Measurements from ENCODE around the gene MYL5. TPM values are rescaled to one million over a fixed set of nuclear protein-coding genes. Genes with fewer than 3 reads are reported as not detected.

MYL5 gene
- total RNA-seq, 3 donors from 2014 or later = 7.9 to 14.9 (median 12.1) TPM

DNA sequence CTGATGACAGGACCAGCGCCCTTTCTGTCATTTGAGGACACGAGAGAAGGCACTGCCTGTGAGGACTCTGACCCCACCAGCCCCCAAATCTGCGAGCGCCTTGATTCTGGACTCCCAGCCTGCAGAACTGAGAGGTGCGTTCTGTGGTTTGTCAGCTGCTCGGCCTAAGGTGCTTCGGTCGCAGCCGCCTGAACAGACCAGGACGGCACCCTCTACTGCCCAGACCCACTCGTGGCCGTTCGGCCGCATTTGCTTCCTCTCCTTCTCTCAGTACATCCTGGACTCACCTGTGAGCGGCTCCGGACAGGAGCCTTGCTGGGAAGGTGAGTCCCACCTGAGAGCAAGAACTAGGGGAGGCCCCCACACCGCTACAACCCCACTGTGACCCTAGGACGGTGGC lies 39.7 kb downstream of the MYL5 start:
- Histone ChIP-seq H3K4me3 (no peak overlapping the region), H3K9me3 (no peaks in the 10 kb centered on the region), H3K27ac (no peak overlapping the region), H3K27me3 (no peaks in the 10 kb centered on the region), H3K36me3 (no peaks in the 10 kb centered on the region), H3K4me1 (no peaks in the 10 kb centered on the region)
- intact Hi-C loops (cut with DNase I; ENCODE audit: low total_unique reads) = no loop called here
- no peak for DNase-seq (ENCODE audit: low spot score in 2 of 2)
- no peak for TF ChIP-seq POLR2A (IDR thresholded peaks at IDR 0.05)
- TF ChIP-seq, protein P1, sequence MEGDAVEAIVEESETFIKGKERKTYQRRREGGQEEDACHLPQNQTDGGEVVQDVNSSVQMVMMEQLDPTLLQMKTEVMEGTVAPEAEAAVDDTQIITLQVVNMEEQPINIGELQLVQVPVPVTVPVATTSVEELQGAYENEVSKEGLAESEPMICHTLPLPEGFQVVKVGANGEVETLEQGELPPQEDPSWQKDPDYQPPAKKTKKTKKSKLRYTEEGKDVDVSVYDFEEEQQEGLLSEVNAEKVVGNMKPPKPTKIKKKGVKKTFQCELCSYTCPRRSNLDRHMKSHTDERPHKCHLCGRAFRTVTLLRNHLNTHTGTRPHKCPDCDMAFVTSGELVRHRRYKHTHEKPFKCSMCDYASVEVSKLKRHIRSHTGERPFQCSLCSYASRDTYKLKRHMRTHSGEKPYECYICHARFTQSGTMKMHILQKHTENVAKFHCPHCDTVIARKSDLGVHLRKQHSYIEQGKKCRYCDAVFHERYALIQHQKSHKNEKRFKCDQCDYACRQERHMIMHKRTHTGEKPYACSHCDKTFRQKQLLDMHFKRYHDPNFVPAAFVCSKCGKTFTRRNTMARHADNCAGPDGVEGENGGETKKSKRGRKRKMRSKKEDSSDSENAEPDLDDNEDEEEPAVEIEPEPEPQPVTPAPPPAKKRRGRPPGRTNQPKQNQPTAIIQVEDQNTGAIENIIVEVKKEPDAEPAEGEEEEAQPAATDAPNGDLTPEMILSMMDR (IDR thresholded peaks at IDR 0.05) = no peak
- TF ChIP-seq POLR2AphosphoS5 (IDR thresholded peaks at IDR 0.05) = no peak

DNA sequence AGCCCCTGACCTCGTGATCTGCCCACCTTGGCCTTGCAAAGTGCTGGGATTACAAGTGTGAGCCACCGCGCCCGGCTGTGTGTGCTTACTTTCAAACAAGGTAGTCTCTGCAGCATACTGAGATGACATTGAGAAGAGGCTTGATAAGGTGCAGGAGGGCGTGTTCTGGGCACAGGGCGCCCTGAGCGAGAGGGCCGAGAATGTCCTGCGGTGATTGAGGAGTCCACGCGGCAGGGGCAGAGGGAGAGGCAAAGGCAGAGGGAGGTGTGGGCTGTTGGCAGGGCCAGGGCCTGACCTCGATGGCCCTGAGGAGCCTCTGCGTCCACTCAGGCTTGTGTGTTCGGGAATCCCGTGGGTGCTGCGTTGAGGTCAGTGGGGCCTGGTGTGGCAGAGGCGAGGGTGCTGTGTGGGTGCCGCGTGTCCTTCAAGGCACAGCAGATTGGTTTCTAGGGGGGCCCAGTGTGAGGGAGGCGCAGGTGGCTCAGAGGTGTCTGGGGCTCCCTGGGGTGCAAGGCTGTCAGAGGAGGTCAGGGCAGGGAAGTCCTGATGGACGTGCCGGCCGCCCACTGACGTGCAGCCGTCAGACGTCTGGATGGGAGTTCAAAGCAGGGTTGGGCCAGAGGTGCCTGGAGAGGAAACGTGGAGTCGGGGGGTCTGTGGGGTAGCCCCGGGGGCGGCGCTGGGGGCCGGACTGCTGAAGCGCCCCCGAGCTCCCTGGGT lies 43.4 kb downstream of the MYL5 start:
- Histone ChIP-seq H3K9me3 (no peaks in the 10 kb centered on the region), H3K27ac (no peak overlapping the region), H3K4me1 (peaks cover 0 to 8% of the 10 kb centered on the region in 2 donors), H3K4me3 (no peak overlapping the region), H3K27me3 (no peaks in the 10 kb centered on the region), H3K36me3 (no peaks in the 10 kb centered on the region)
- intact Hi-C loops (cut with DNase I; ENCODE audit: low total_unique reads) = no loop called here
- no peak for DNase-seq (ENCODE audit: low spot score in 2 of 2)
- no peak for TF ChIP-seq POLR2AphosphoS5 (IDR thresholded peaks at IDR 0.05)
- TF ChIP-seq, protein P1 (IDR thresholded peaks at IDR 0.05) = no peak
- no peak for TF ChIP-seq POLR2A (IDR thresholded peaks at IDR 0.05)

DNA sequence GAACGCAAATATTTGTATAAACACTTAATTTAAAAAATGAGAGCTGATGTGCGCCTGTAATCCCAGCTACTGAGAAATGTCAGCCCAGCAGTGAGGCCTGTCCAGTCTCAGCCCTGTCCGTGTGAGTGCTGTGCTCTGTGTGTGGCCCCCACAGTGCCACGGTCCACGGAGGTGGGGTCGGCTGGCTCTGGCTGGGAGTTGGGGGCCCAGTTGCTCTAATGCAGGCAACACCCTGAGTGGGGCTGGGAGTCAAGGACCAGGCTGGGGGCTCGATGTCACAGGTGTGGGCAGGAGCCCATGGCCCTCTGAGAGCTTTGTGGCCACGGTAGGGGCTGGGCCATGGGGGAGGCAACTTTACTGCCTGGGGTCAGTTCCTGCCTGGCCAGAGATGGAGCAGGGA lies 44.1 kb downstream of the MYL5 start:
- Histone ChIP-seq H3K4me1 (peaks cover 0 to 8% of the 10 kb centered on the region in 2 donors), H3K9me3 (no peaks in the 10 kb centered on the region), H3K27me3 (no peaks in the 10 kb centered on the region), H3K36me3 (no peaks in the 10 kb centered on the region), H3K27ac (no peak overlapping the region), H3K4me3 (no peak overlapping the region)
- intact Hi-C loops (cut with DNase I; ENCODE audit: low total_unique reads) = no loop called here
- TF ChIP-seq, protein P1 (IDR thresholded peaks at IDR 0.05) = no peak
- TF ChIP-seq POLR2A (IDR thresholded peaks at IDR 0.05) = no peak
- no peak for TF ChIP-seq POLR2AphosphoS5 (IDR thresholded peaks at IDR 0.05)
- DNase-seq (ENCODE audit: low spot score in 2 of 2) = no peak

DNA sequence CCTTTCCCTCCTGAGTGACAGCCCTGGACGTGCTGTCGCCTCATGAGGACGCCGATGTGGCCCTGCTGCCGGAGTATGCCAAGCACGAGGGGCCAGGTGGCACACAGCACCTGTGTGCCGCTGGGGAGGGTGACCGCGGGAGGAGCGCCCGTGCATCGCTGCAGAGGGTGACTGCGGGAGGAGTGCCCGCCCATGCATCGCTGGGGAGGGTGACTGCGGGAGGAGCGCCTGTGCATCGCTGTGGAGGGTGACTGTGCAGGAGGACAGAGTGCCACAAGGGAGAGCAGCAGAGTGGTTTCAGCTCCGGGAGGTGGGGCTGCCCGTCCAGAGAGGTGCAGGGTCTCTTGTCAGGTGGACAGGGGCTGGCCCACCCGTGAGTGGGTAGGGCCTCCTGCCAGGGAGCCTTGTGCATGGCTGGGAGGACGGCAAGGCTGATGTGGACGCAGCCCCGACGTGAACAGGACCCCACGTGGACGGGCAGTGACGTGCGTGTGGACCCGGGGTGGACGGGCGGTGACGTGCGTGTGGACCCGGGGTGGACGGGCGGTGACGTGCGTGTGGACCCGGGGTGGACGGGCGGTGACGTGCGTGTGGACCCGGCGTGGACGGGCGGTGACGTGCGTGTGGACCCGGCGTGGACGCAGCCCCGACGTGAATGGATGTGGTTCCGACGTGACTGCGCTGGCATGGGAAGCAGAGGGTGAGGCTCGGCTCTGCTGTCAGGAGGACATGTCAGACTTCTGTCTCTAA lies 45.9 kb downstream of the MYL5 start:
- H3K4me1 ChIP-seq = peaks cover 0 to 8% of the 10 kb centered on the region in 2 donors
- no peak for DNase-seq (ENCODE audit: low spot score in 2 of 2)
- peak overlapping the region; percentile 74 to 86 for H3K27ac ChIP-seq
- H3K27me3 ChIP-seq = no peaks in the 10 kb centered on the region
- no peaks in the 10 kb centered on the region for H3K9me3 ChIP-seq
- H3K4me3 ChIP-seq = peak overlapping the region in 1 of 3 donors; percentile 22
- intact Hi-C loops (cut with DNase I; ENCODE audit: low total_unique reads) = no loop called here
- H3K36me3 ChIP-seq = no peaks in the 10 kb centered on the region
- TF ChIP-seq POLR2AphosphoS5 (IDR thresholded peaks at IDR 0.05) = no peak

DNA sequence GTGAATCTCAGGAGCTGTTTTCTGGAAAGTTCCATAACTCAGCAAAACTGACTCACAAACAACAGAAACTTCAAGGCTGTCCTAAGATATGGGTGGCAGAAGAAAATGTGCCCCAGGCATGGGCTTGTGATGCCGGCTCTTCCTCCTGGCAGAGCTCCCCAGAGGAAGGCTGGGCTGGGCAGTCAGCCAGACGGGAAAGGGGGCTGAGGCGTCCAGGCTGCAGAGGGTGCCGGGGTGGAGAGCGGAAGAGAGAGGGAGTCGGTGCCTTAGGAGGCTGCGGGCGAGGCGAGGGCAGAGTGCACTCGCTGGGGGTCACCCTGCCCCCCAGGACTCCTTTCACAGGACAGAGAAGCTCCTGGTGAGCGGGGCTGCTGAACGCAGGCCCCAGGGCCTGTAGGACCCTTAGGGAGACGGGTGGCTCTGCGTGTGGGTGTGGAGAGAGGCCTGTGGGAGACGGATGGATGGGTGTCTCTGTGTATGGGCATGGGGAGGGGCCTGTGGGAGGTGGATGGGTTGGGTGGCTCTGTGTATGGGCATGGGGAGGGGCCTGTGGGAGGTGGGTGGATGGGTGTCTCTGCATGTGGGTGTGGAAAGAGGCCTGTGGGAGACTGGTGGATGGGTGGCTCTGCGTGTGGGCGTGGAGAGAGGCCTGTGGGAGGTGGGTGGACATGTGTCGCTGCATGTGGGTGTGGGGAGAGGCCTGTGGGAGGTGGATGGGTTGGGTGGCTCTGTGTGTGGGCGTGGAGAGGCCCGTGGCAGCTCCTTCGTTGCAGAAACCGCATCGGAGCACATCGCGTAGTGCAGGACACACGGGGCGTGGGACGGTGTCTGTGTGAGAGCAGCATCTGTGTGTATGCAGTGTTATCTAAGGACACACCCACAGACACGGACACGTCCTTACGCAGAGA lies 47.2 kb downstream of the MYL5 start:
- H3K27me3 ChIP-seq = no peaks in the 10 kb centered on the region
- intact Hi-C loops (cut with DNase I; ENCODE audit: low total_unique reads) = no loop called here
- TF ChIP-seq, protein P1 (IDR thresholded peaks at IDR 0.05) = no peak
- TF ChIP-seq POLR2A (IDR thresholded peaks at IDR 0.05) (no peak), POLR2AphosphoS5 (IDR thresholded peaks at IDR 0.05) (no peak)
- peaks cover 0 to 8% of the 10 kb centered on the region in 2 donors for H3K4me1 ChIP-seq
- H3K27ac ChIP-seq = peak overlapping the region; percentile 74 to 86
- no peaks in the 10 kb centered on the region for H3K36me3 ChIP-seq
- H3K4me3 ChIP-seq = peak overlapping the region in 1 of 3 donors; percentile 22
- H3K9me3 ChIP-seq = no peaks in the 10 kb centered on the region
- no peak for DNase-seq (ENCODE audit: low spot score in 2 of 2)

Measured in breast epithelium (tissue), 4 donors.